DND-41 (cell line): Measurements from ENCODE around the gene HOXA3.

Experiments
- EZH2 ChIP-seq: IDR thresholded peaks from 3 replicates; pipeline ENCODE4 v1.6.1; 2012; ENCODE audit warnings: borderline replicate concordance, low read depth, mild to moderate bottlenecking, moderate library complexity, low read length, inconsistent platforms; ENCODE audit not compliant: severe bottlenecking
- TF ChIP-seq, protein P1 (sequence below): IDR thresholded peaks from 2 replicates; pipeline ENCODE4 v1.5.1; 2012; ENCODE audit warnings: borderline replicate concordance, low read length, moderate library complexity, mild to moderate bottlenecking; ENCODE audit not compliant: poor library complexity, severe bottlenecking; ENCODE audit errors: extremely low read depth

DNA sequence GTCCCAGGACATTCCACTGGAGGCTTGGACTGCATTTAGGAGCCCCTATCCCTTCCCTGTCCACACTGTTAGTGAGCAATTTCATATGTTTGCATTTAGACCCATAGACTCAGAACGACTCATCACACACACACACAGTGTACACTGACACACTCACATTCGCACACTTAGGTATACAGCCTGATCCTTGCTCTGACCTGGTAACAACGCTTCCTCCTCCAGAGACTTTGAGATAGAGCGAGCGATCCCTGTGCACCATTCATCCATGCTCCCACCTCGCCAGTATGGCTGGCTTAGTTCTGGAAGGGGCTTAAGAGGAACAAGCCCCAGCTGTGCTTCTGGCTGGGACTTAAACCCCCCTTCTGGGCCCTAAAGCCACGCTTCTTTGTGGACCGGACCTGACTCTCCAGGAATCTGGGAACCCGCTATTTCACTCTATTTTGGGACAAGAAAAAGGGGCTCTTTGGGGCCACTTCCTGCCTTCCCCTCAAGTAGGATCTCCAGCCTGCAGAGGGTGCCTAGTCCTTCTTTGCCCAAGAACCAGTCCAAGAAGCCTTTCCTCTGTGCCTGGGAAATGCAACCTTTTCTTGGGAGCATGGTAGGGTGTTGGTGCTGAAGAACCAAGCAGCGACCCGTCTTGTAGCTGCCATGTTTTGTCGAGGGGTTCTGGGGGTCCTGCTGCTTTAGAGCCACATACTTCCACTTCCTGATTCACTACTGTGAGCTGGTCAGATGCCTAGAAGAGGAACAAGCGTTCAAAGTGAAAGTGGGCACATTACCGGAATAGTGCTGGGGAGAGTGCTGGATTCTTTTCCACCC, 48.6 kb upstream of the HOXA3 start:
- TF ChIP-seq, protein P1, sequence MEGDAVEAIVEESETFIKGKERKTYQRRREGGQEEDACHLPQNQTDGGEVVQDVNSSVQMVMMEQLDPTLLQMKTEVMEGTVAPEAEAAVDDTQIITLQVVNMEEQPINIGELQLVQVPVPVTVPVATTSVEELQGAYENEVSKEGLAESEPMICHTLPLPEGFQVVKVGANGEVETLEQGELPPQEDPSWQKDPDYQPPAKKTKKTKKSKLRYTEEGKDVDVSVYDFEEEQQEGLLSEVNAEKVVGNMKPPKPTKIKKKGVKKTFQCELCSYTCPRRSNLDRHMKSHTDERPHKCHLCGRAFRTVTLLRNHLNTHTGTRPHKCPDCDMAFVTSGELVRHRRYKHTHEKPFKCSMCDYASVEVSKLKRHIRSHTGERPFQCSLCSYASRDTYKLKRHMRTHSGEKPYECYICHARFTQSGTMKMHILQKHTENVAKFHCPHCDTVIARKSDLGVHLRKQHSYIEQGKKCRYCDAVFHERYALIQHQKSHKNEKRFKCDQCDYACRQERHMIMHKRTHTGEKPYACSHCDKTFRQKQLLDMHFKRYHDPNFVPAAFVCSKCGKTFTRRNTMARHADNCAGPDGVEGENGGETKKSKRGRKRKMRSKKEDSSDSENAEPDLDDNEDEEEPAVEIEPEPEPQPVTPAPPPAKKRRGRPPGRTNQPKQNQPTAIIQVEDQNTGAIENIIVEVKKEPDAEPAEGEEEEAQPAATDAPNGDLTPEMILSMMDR, result no peak
- TF ChIP-seq EZH2, result no peak
